ENCODE results near the gene ARID3B.
"Not testable (repeated sequence)": the region's sequence is repeated elsewhere in the genome, so short reads cannot be mapped to it uniquely, and the experiment has no call there.

The ARID3B gene

DNA sequence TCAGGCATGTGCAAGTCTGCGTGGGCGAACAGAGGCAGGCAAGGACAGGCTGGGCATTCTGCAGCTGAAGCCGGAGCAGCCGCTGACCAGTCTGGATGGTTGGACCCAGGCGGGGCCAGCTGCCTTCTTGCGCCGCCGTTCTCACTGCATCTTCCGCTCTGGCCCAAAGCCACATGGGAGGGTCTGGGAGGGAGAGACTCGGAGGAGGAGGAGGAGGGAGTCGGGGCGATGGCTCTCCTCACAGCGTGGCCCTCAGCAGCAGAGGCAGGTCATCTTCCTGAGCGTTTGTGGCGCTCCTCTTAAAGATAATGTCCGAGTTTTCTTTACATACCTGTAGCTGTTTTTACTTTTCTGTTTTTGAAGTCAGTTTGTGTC, 80.5 kb downstream of the ARID3B start:
- no peak for DNase-seq (ENCODE audit: low read depth)

DNA sequence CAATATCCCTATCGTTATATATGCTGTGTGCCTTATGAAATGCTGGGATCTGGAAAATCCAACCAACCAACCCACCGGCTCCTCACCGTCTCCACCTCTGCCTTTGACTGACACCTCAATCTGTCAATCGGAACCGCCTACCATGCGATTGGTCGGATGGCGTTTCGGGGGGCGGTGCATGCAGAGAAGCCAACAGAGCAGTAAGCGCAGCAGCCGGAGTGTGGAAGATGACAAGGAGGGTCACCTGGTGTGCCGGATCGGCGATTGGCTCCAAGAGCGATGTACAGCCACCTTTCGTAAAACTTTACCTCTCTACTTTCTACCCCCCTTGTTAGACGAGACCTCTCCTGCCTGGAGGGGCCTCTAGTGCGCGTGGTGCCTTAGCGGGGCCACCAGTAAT, 80.9 kb downstream of the ARID3B start:
- no peak for DNase-seq (ENCODE audit: low read depth)

- DNase-seq (ENCODE audit: low read depth), result no peak
These were observed 81.7 kb downstream of the ARID3B start for GRCh38 chr15:74622758-74623157.

GRCh38 chr15:74624020-74624602, 83.1 kb downstream of the ARID3B start:
- no peak for DNase-seq (ENCODE audit: low read depth)

DNA sequence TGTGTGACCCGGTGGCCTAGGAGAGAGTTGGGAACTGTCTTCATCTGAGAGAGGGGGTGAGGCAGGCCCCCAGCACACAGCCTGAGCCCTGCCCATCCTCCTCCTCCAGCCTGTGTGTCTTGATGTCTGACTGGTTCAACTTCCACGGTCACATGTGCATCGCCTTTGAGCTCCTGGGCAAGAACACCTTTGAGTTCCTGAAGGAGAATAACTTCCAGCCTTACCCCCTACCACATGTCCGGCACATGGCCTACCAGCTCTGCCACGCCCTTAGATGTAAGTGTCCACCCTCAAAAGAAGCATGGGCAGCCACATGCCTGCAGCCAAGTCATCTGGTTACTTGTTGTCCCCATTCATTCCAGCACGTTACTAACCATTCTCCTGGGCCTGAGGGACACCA, 84.7 kb downstream of the ARID3B start:
- no peak for DNase-seq (ENCODE audit: low read depth)

GRCh38 chr15:74626336-74626735, 85.3 kb downstream of the ARID3B start:
- no peak for DNase-seq (ENCODE audit: low read depth)

GRCh38 chr15:74626752-74627692, 86.0 kb downstream of the ARID3B start:
- no peak for DNase-seq (ENCODE audit: low read depth)

DNA sequence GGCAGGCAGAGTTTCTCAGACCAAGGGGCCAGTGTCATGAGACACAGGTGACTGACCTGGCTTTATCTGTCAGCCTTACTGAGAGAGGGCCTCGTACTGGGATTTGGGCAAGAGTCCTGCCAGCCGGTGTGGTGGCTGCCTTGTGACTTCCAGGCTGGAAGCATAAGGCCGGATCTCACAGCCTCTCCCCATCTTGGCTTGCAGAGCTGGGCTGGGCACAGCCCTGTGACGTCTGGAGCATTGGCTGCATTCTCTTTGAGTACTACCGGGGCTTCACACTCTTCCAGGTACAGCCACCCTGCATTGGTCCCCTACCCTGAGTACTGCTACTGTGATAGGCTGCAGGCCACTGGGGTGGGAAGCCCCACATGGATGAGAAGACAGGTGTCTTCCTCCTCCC, 86.7 kb downstream of the ARID3B start:
- no peak for DNase-seq (ENCODE audit: low read depth)

GRCh38 chr15:74628199-74628598, 87.2 kb downstream of the ARID3B start:
- DNase-seq (ENCODE audit: low read depth), result no peak

- DNase-seq (ENCODE audit: low read depth), result no peak
These were observed 87.9 kb downstream of the ARID3B start for GRCh38 chr15:74628949-74629348.

GRCh38 chr15:74629696-74630095, 88.7 kb downstream of the ARID3B start:
- not testable (repeated sequence) for DNase-seq (ENCODE audit: low read depth)

GRCh38 chr15:74630284-74631086, 89.5 kb downstream of the ARID3B start:
- no peak for DNase-seq (ENCODE audit: low read depth)

- DNase-seq (ENCODE audit: low read depth), result no peak
These were observed 90.0 kb downstream of the ARID3B start for GRCh38 chr15:74631087-74631385.

GRCh38 chr15:74631408-74631807, 90.4 kb downstream of the ARID3B start:
- no peak for DNase-seq (ENCODE audit: low read depth)

GRCh38 chr15:74631935-74632560, 91.0 kb downstream of the ARID3B start:
- peak; percentile 48 for DNase-seq (ENCODE audit: low read depth)

DNA sequence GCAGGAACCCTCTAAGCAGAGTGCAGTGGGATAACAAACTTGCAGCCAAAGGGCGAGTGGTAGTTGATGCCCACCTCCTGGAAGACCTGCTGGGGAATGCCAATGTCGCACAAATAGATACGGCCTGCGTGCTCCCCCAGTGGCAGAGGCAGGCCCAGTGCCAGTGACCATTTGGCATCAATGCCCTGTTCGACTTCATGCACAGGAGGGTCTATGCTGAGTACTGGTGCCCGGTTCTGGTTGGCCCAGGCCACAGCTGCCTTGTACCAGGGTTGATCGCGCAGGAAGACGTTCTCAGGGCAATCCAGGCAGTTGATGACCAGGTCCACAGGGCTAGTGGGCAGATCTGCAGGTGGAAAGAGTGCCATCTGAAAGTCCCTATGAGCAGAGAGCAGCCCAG, 91.6 kb downstream of the ARID3B start:
- DNase-seq (ENCODE audit: low read depth), result no peak

- no peak for DNase-seq (ENCODE audit: low read depth)
These were observed 92.8 kb downstream of the ARID3B start for GRCh38 chr15:74633781-74634180.

GRCh38 chr15:74635228-74635627, 94.2 kb downstream of the ARID3B start:
- peak; percentile 55 for DNase-seq (ENCODE audit: low read depth)

GRCh38 chr15:74636984-74637383, 96.0 kb downstream of the ARID3B start:
- DNase-seq (ENCODE audit: low read depth), result no peak

DNA sequence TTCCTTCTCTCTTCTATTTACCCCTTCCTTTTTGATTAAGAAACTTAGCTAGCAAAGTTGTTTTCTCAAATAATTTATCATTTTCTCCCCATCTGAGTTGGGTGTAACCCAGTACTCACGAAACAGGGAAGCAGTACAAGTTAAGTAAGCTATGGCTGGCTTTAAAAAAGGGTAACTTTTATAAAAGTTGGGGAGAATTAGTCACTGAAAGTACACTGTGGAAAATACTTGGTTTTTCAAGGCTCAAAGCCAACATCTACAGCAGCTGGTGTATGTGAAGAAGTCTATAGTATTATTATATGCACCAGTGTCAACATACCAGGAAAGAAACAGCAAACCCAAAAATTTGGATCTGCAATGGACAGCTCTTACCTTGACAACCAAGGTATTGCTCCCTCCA, 100.1 kb downstream of the ARID3B start:
- no peak for DNase-seq (ENCODE audit: low read depth)

DNA sequence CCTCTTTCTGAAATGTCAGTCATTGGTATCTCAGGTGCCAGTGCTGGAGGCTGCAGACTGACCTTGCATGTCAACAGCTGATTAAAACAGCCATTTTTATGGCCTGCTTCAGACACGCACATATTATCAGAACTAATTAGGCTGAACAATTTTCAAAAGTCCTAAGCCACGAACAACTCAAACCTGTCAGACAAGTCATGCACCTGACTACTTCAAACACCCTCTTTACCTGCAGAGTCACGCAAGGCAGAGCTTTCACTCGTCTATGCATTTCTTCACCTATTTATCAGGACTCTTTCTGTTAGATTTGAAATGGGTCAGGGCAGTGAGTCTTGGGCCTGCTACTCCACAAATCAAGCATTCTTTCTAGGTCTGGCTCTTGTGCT, 101.3 kb downstream of the ARID3B start:
- no peak for DNase-seq (ENCODE audit: low read depth)

Measured in activated T-cell treated with anti-CD3 and anti-CD28 coated beads for 24 hours (primary cell).